Transverse colon (tissue), 4 donors: ENCODE measurements around the gene SIDT2.
A peak's percentile ranks its signal among the peaks of the same experiment; 100 is the strongest.

ENCODE experiments used
- CTCF ChIP-seq, 5 experiments: fragments of 200-600 bp in 3 of 5; fragments of 450-650 bp in 2 of 5; sonication (generic) in 3 of 5; IDR thresholded peaks; 1 replicate in 2 of 5; 2 replicates in 3 of 5; pipeline ENCODE4 v1.5.1; 2016 to 2017; ENCODE audit warnings: antibody characterized with exemption in 5 of 5, inconsistent platforms in 3 of 5, mild to moderate bottlenecking in 2 of 5, moderate library complexity in 1 of 5
- POLR2A ChIP-seq: fragments of 450-650 bp; IDR thresholded peaks from one replicate; pipeline ENCODE4 v1.6.1; 2016; ENCODE audit warnings: antibody characterized with exemption, mild to moderate bottlenecking, moderate library complexity
- POLR2AphosphoS5 ChIP-seq, 3 donors: sonication (generic); formaldehyde crosslinking; IDR thresholded peaks; one replicate each; pipeline ENCODE4 v1.6.1; 2016; ENCODE audit warnings: antibody characterized with exemption in 3 of 3

DNA sequence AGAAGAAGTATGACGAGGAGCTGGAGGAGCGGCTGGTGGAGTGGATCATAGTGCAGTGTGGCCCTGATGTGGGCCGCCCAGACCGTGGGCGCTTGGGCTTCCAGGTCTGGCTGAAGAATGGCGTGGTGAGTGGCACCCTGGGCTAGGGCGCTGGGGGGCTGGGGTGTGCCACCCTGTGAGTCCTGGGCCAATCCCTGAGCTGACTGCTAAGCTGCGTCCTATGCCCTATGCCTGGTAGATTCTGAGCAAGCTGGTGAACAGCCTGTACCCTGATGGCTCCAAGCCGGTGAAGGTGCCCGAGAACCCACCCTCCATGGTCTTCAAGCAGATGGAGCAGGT lies 24.5 kb downstream of the SIDT2 start:
- TF ChIP-seq CTCF (IDR thresholded peaks at IDR 0.05) (no peak), POLR2A (no peak), POLR2AphosphoS5 (IDR thresholded peaks at IDR 0.05) (peak in 2 of 3 donors; percentile 10 to 38)
